ENCODE measurements around the gene IL17REL. TPM values are rescaled to one million over a fixed set of nuclear protein-coding genes. Genes with fewer than 3 reads are reported as not detected.
A peak's percentile ranks its signal among the peaks of the same experiment; 100 is the strongest.

The IL17REL gene
- total RNA-seq, 1 donor from 2014 or later, result 0.07 TPM

DNA sequence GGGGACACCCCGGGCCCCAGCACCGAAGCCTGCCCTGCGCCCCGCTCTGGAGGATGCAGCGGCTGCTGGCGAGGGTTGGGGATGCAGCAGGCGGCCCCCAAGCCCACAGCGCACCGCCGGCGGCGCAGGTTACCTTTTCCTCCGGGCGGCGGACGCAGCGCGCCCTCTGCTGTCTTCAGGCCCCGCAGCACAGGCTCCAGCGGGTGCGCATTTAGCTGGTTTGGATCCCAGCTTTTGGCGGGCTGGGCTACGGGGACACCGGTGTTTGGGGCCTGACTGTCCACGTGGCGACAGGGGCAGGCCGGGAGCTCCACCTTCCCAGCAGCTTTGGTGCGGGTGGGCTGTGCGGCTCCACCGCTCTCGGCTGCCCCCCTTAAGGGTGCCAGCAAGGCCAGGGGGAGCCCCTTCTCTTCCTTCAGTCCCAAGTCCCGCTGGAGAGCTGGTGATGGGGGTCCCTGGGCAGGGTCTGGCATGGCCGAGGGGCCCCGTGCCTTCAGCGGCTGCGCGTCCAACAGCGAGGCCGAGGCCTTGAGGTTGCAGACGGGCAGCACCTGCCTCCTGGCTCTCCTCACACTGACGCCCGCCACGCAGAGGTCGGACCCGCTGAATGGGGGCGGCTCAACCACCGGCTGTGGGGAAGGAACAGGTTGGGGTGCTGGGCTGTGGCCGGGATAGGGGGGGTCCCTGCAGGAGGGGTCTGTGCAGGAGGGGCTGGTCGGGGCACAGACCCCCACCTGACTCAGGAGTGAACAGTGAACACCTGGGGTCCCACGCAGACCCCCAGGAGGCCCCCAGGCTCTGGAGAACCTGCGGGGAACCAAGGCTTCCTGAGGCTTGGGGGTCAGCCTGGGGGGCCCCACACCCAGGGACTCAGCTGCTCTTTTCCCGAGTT lies 18.0 kb upstream of the IL17REL start:
- H3K27me3 Mint-ChIP-seq (ENCODE audit: low read depth), result peaks cover 11% of the 10 kb centered on the region
- no peak overlapping the region for H3K4me3 Mint-ChIP-seq
- no peaks in the 10 kb centered on the region for H3K4me1 Mint-ChIP-seq
- TF ChIP-seq, protein P1, sequence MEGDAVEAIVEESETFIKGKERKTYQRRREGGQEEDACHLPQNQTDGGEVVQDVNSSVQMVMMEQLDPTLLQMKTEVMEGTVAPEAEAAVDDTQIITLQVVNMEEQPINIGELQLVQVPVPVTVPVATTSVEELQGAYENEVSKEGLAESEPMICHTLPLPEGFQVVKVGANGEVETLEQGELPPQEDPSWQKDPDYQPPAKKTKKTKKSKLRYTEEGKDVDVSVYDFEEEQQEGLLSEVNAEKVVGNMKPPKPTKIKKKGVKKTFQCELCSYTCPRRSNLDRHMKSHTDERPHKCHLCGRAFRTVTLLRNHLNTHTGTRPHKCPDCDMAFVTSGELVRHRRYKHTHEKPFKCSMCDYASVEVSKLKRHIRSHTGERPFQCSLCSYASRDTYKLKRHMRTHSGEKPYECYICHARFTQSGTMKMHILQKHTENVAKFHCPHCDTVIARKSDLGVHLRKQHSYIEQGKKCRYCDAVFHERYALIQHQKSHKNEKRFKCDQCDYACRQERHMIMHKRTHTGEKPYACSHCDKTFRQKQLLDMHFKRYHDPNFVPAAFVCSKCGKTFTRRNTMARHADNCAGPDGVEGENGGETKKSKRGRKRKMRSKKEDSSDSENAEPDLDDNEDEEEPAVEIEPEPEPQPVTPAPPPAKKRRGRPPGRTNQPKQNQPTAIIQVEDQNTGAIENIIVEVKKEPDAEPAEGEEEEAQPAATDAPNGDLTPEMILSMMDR (conservative IDR thresholded peaks at IDR 0.05), result peak; percentile 86
- DNase-seq (ENCODE audit: low read depth, low spot score), result peak; percentile 68
- H3K27ac Mint-ChIP-seq (ENCODE audit: unreplicated experiment), result no peak overlapping the region
- H3K9me3 Mint-ChIP-seq, result no peaks in the 10 kb centered on the region
- no peaks in the 10 kb centered on the region for H3K36me3 Mint-ChIP-seq (ENCODE audit: low read depth)

DNA sequence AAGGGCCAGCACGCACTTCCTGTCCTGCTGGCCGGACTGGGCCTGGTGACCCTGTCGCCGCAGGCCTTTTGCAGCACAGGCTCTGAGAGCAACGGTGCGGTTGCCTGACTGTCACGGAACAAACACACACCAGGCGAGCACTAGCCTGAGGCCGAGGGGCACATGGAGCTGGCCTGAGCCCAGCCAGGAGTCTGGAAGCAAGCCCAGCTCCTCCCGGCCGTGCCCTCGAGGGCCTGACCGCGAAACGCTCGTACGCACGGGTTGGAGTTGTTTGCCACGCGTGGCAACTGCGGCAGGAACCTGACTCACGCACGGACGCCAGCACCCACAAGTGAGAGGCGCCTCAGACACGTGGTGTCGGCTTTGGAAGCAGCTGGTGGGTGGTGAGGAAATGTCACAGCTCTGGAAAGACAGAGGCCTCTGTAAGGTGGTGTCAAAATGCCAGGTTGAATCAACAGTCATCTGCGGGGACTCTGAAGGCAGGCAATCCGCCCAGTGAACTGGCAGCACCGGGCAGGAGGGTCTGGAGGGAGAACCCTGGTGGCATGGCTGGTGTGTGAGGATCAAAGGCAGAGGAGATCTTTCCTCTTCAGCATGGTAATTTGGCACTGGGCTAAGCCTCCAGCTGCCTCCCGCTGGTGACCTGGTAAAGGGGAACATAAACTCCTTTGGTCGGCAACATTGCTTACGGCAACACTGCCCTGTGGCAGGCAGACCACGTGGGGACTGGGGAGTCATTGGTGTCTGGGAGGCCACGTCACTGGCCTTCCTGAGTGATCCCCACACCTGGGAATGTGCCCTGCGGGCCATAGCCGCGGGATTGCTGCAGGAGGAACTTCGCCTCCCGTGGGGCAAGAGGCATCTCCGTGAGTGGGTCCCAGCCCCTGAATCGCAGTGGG lies 15.3 kb upstream of the IL17REL start:
- peak overlapping the region; percentile 43 for H3K27ac Mint-ChIP-seq (ENCODE audit: unreplicated experiment)
- H3K9me3 Mint-ChIP-seq, result no peaks in the 10 kb centered on the region
- no peaks in the 10 kb centered on the region for H3K4me1 Mint-ChIP-seq
- no peak for DNase-seq (ENCODE audit: low read depth, low spot score)
- TF ChIP-seq, protein P1 (conservative IDR thresholded peaks at IDR 0.05), result no peak
- peaks cover 21% of the 10 kb centered on the region for H3K27me3 Mint-ChIP-seq (ENCODE audit: low read depth)
- H3K4me3 Mint-ChIP-seq, result no peak overlapping the region
- no peaks in the 10 kb centered on the region for H3K36me3 Mint-ChIP-seq (ENCODE audit: low read depth)

DNA sequence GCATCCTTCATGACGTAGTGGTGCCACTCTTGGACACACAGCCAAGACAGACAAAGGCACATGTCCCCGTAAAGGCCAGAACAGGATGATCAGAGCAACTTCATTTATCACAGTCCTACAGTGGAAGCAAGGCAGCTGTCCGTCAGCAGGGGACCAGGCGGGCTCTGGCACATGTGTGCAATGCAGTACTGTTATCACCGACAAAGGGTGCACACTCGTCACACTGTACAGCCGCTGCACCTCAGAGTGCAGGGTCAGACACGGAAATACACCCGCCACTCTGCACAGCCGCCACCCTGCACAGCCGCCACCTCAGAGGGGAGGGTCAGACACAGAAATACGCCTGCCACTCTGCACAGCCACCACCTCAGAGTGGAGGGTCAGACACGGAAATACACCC lies 13.4 kb upstream of the IL17REL start:
- Mint-ChIP-seq H3K36me3 (ENCODE audit: low read depth) (no peaks in the 10 kb centered on the region), H3K4me3 (no peak overlapping the region), H3K27me3 (ENCODE audit: low read depth) (peaks cover 21% of the 10 kb centered on the region), H3K4me1 (no peaks in the 10 kb centered on the region), H3K9me3 (no peaks in the 10 kb centered on the region), H3K27ac (ENCODE audit: unreplicated experiment) (no peak overlapping the region)
- DNase-seq (ENCODE audit: low read depth, low spot score), result no peak
- TF ChIP-seq, protein P1 (conservative IDR thresholded peaks at IDR 0.05), result no peak

DNA sequence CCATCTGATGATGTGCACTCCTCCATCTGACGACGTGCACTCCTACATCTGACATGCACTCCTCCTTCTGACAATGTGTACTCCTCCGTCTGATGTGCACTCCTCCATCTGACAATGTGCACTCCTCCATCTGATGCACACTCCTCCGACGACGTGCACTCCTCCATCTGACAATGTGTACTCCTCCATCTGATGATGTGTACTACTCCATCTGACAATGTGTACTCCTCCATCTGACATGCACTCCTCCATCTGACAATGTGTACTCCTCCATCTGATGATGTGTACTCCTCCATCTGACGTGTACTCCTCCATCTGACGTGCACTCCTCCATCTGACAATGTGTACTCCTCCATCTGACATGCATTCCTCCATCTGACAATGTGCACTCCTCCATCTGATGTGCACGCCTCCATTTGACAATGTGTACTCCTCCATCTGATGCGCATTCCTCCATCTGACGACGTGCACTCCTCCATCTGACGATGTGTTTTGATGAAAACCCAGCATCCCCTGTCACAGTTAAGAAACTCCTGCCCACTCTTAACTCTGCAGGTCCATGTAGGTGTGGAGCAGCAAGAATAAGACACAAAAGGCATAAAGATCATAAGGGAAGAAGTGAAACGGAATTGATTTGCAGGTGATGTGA lies 9.7 kb upstream of the IL17REL start:
- no peak for DNase-seq (ENCODE audit: low read depth, low spot score)
- H3K9me3 Mint-ChIP-seq, result no peaks in the 10 kb centered on the region
- TF ChIP-seq, protein P1 (conservative IDR thresholded peaks at IDR 0.05), result no peak
- H3K4me3 Mint-ChIP-seq, result no peak overlapping the region
- peaks cover 36% of the 10 kb centered on the region for H3K27me3 Mint-ChIP-seq (ENCODE audit: low read depth)
- no peaks in the 10 kb centered on the region for H3K36me3 Mint-ChIP-seq (ENCODE audit: low read depth)
- no peak overlapping the region for H3K27ac Mint-ChIP-seq (ENCODE audit: unreplicated experiment)
- H3K4me1 Mint-ChIP-seq, result no peaks in the 10 kb centered on the region

DNA sequence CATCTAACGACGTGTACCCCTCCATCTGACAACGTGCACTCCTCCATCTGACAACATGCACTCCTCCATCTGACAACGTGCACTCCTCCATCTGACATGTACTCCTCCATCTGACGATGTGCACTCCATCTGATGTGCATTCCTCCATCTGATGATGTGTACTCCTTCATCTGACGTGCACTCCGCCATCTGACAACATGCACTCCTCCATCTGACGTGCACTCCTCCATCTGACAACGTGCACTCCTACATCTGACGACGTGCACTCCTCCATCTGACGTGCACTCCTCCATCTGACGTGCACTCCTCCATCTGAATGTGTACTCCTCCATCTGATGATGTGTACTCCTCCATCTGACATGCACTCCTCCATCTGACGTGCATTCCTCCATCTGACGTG lies 8.0 kb upstream of the IL17REL start:
- TF ChIP-seq, protein P1 (conservative IDR thresholded peaks at IDR 0.05), result no peak
- Mint-ChIP-seq H3K27ac (ENCODE audit: unreplicated experiment) (no peak overlapping the region), H3K4me1 (no peaks in the 10 kb centered on the region), H3K27me3 (ENCODE audit: low read depth) (peaks cover 39% of the 10 kb centered on the region), H3K36me3 (ENCODE audit: low read depth) (no peaks in the 10 kb centered on the region), H3K9me3 (no peaks in the 10 kb centered on the region), H3K4me3 (no peak overlapping the region)
- no peak for DNase-seq (ENCODE audit: low read depth, low spot score)

All from neural crest cell (in vitro differentiated cells).